ENCODE measurements around the gene GMCL2.

GMCL2 gene

GRCh38 chr5:178204182-178204934 is 17.2 kb upstream of the GMCL2 start, which contains the start of gene HNRNPAB:
HNRNPAB (plus strand) TSS chr5:178204533; CDS start chr5:178204838, 305 bp downstream.
- Histone ChIP-seq H3K27me3 (no peaks in the 10 kb centered on the region), H3K36me3 (peaks cover 31% of the 10 kb centered on the region), H3K9me3 (no peaks in the 10 kb centered on the region), H3K4me3 (ENCODE audit: low read depth in 1 of 2, low read length in 1 of 2) (peak within 1 kb of the TSS; percentile 92 to 99), H3K27ac (peak within 1 kb of the TSS; percentile 85), H3K4me1 (ENCODE audit: control insufficient read depth in 1 of 2, insufficient read depth in 1 of 2, low read depth in 1 of 2, low read length in 1 of 2) (peaks cover 35 to 43% of the 10 kb centered on the region in 2 experiments)
- peak; percentile 53 for TF ChIP-seq CTCF (IDR thresholded peaks at IDR 0.05)

DNA sequence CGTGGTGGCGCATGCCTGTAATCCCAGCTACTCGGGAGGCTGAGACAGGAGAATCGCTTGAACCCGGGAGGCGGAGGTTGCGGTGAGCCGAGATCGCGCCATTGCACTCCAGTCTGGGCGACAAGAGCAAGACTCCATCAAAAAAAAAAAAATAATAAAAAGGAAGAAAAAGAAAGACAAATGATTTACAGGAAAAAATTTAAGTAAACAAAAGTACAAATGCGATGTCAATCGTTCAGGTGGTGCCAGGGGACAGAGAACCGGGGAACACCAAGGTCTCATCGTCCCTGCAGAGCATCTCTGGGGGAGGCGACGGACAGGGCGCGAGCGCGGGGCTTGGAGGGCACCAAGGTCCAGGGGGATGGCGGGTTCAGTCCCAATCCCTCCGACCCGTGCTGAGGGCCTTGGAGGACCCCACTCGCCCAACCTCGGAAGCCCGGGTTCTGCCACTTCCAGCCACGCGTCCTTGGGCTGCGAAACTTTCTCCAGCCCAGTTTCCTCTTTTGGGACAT is 16.6 kb upstream of the GMCL2 start:
- no peaks in the 10 kb centered on the region for H3K27me3 ChIP-seq
- H3K36me3 ChIP-seq, result peaks cover 24% of the 10 kb centered on the region
- no peaks in the 10 kb centered on the region for H3K9me3 ChIP-seq
- peaks cover 38 to 47% of the 10 kb centered on the region in 2 experiments for H3K4me1 ChIP-seq (ENCODE audit: control insufficient read depth in 1 of 2, insufficient read depth in 1 of 2, low read depth in 1 of 2, low read length in 1 of 2)
- no peak for TF ChIP-seq CTCF (IDR thresholded peaks at IDR 0.05)
- peak overlapping the region; percentile 85 for H3K27ac ChIP-seq
- peak overlapping the region; percentile 92 to 99 for H3K4me3 ChIP-seq (ENCODE audit: low read depth in 1 of 2, low read length in 1 of 2)

DNA sequence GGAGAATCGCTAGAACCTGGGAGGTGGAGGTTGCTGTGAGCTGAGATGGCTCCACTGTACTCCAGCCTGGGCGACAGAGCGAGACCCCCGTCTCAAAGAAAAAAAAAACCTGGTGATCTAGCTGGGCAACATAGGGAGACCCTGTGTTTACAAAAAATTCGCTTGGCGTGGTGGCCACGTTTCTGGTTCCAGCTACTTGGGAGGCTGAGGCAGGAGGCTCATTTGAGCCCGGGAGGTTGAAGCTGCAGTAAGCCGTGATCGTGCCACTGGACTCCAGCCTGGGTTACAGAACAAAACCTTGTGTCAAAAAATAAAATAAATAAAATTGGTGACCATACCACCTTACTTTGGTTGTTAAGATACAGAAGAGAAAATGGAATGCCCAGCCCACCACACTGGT is 15.4 kb upstream of the GMCL2 start:
- peaks cover 12% of the 10 kb centered on the region for H3K36me3 ChIP-seq
- H3K9me3 ChIP-seq, result no peaks in the 10 kb centered on the region
- H3K27me3 ChIP-seq, result no peaks in the 10 kb centered on the region
- peak overlapping the region; percentile 41 for H3K27ac ChIP-seq
- no peak for TF ChIP-seq CTCF (IDR thresholded peaks at IDR 0.05)
- H3K4me3 ChIP-seq (ENCODE audit: low read depth in 1 of 2, low read length in 1 of 2), result no peak overlapping the region
- H3K4me1 ChIP-seq (ENCODE audit: control insufficient read depth in 1 of 2, insufficient read depth in 1 of 2, low read depth in 1 of 2, low read length in 1 of 2), result peaks cover 41 to 50% of the 10 kb centered on the region in 2 experiments

DNA sequence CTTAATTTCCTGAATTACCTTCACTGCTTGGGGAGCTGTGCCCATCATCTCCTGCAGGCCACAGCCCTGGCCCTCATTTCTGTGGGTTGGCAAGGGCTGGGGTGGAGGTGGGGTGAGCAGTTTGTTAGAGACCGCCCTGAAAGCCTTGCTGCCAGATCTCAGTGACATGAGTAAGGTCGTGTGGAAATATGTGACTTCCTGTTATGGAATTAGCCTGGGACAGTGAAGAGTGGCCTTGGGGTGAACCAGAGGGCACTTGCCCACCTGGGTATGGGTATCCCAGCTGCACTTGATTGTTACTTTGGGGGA is 14.7 kb upstream of the GMCL2 start:
- no peak overlapping the region for H3K4me3 ChIP-seq (ENCODE audit: low read depth in 1 of 2, low read length in 1 of 2)
- no peaks in the 10 kb centered on the region for H3K27me3 ChIP-seq
- H3K27ac ChIP-seq, result peak overlapping the region; percentile 41
- H3K9me3 ChIP-seq, result no peaks in the 10 kb centered on the region
- TF ChIP-seq CTCF (IDR thresholded peaks at IDR 0.05), result no peak
- H3K36me3 ChIP-seq, result peaks cover 7% of the 10 kb centered on the region
- peaks cover 41 to 49% of the 10 kb centered on the region in 2 experiments for H3K4me1 ChIP-seq (ENCODE audit: control insufficient read depth in 1 of 2, insufficient read depth in 1 of 2, low read depth in 1 of 2, low read length in 1 of 2)

- Histone ChIP-seq H3K4me1 (ENCODE audit: control insufficient read depth in 1 of 2, insufficient read depth in 1 of 2, low read depth in 1 of 2, low read length in 1 of 2) (peaks cover 37 to 44% of the 10 kb centered on the region in 2 experiments), H3K27ac (peak overlapping the region; percentile 41), H3K27me3 (no peaks in the 10 kb centered on the region), H3K4me3 (ENCODE audit: low read depth in 1 of 2, low read length in 1 of 2) (no peak overlapping the region), H3K36me3 (peaks cover 2% of the 10 kb centered on the region), H3K9me3 (no peaks in the 10 kb centered on the region)
- no peak for TF ChIP-seq CTCF (IDR thresholded peaks at IDR 0.05)
Observed at GRCh38 chr5:178201221-178201926, 14.2 kb upstream of the GMCL2 start.
